Neural cell (in vitro differentiated cells): ENCODE results near the gene GLRX5.

ENCODE experiments used
- CTCF ChIP-seq: fragments of 450-650 bp; IDR thresholded peaks from 2 replicates; pipeline ENCODE4 v1.5.1; 2014; ENCODE audit warnings: antibody characterized with exemption, mild to moderate bottlenecking, moderate library complexity; ENCODE audit not compliant: poor library complexity, severe bottlenecking
- EP300 ChIP-seq: fragments of 450-650 bp; conservative IDR thresholded peaks from 2 replicates; pipeline ENCODE4 v1.6.1; 2014; ENCODE audit warnings: antibody characterized with exemption, mild to moderate bottlenecking, moderate library complexity; ENCODE audit not compliant: poor library complexity, severe bottlenecking
- EZH2 ChIP-seq: fragments of 200-600, 300-800 bp; shearing (Covaris generic), sonication (generic); IDR thresholded peaks from 2 replicates; pipeline ENCODE4 v1.6.1; 2014; ENCODE audit warnings: antibody characterized with exemption, low read length, borderline replicate concordance, mild to moderate bottlenecking; ENCODE audit not compliant: insufficient read depth, poor library complexity, severe bottlenecking
- MXI1 ChIP-seq: fragments of 450-650 bp; conservative IDR thresholded peaks from 2 replicates; pipeline ENCODE4 v1.6.1; 2014; ENCODE audit warnings: antibody characterized with exemption, mild to moderate bottlenecking; ENCODE audit not compliant: poor library complexity, severe bottlenecking
- POLR2AphosphoS5 ChIP-seq: IDR thresholded peaks from 2 replicates; pipeline ENCODE4 v1.6.1; 2012
- RAD21 ChIP-seq: fragments of 450-650 bp; conservative IDR thresholded peaks from 2 replicates; pipeline ENCODE4 v1.6.1; 2014; ENCODE audit warnings: antibody characterized with exemption, mild to moderate bottlenecking, moderate library complexity
- REST ChIP-seq: IDR thresholded peaks from 2 replicates; pipeline ENCODE4 v1.6.1; 2012; ENCODE audit warnings: borderline replicate concordance
- SMC3 ChIP-seq: fragments of 450-650 bp; conservative IDR thresholded peaks from 2 replicates; pipeline ENCODE4 v1.6.1; 2014; ENCODE audit warnings: antibody characterized with exemption, mild to moderate bottlenecking, moderate library complexity; ENCODE audit not compliant: poor library complexity
- TAF1 ChIP-seq: IDR thresholded peaks from 2 replicates; pipeline ENCODE4 v1.6.1; 2012; ENCODE audit warnings: low read depth

GRCh38 chr14:95490727-95491451, 44.0 kb upstream of the GLRX5 start:
- no peak for TF ChIP-seq POLR2AphosphoS5
- TF ChIP-seq TAF1, result no peak
- TF ChIP-seq REST, result no peak
- TF ChIP-seq CTCF, result no peak
- no peak for TF ChIP-seq MXI1
- TF ChIP-seq EZH2, result no peak
- TF ChIP-seq RAD21, result no peak
- TF ChIP-seq SMC3, result no peak
- TF ChIP-seq EP300, result no peak
